Panc1 (cell line): ENCODE measurements around the gene CDCP1.

Experiments used
- POLR2AphosphoS5 ChIP-seq: IDR thresholded peaks from 2 replicates; pipeline ENCODE4 v1.6.1; 2012; ENCODE audit warnings: mild to moderate bottlenecking, low read depth, low read length, moderate library complexity
- SIN3A ChIP-seq: IDR thresholded peaks from 2 replicates; pipeline ENCODE4 v1.6.1; 2012; ENCODE audit warnings: low read depth, mild to moderate bottlenecking, low read length, moderate library complexity, borderline replicate concordance; ENCODE audit not compliant: insufficient read depth
- TF ChIP-seq, protein P1 (sequence below): fragments of 450-650 bp; IDR thresholded peaks from 2 replicates; pipeline ENCODE4 v1.5.1; 2017; ENCODE audit warnings: mild to moderate bottlenecking
- TF ChIP-seq, protein P2 (sequence below), 2 experiments: IDR thresholded peaks; 2 replicates each; pipeline ENCODE4 v1.6.1; 2011 to 2012; ENCODE audit warnings: low read depth in 2 of 2, control low read depth in 1 of 2, low read length in 1 of 2, mild to moderate bottlenecking in 1 of 2, moderate library complexity in 1 of 2; ENCODE audit not compliant: insufficient read depth in 1 of 2

DNA sequence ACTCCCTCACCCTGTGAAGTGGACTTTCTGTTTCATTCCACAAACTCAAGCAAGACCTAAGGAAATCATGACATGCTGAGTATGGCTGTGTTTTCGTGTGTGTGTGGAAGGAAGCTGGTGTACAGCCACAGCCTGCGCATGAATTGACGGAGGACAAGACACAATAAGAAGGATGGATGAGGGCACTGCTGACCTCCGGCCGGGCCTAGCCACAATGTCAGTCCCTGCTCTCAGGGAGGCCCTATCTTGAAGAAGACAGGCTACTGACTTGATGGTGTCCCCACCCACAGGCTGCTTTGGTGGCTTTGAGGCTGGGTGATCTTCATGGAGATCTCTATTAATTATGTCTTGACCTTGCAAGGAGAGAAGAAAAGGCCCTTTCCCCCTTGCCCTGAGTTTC, 39.3 kb upstream of the CDCP1 start:
- TF ChIP-seq, protein P1, sequence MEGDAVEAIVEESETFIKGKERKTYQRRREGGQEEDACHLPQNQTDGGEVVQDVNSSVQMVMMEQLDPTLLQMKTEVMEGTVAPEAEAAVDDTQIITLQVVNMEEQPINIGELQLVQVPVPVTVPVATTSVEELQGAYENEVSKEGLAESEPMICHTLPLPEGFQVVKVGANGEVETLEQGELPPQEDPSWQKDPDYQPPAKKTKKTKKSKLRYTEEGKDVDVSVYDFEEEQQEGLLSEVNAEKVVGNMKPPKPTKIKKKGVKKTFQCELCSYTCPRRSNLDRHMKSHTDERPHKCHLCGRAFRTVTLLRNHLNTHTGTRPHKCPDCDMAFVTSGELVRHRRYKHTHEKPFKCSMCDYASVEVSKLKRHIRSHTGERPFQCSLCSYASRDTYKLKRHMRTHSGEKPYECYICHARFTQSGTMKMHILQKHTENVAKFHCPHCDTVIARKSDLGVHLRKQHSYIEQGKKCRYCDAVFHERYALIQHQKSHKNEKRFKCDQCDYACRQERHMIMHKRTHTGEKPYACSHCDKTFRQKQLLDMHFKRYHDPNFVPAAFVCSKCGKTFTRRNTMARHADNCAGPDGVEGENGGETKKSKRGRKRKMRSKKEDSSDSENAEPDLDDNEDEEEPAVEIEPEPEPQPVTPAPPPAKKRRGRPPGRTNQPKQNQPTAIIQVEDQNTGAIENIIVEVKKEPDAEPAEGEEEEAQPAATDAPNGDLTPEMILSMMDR, result no peak
- no peak for TF ChIP-seq POLR2AphosphoS5
- TF ChIP-seq, protein P2, sequence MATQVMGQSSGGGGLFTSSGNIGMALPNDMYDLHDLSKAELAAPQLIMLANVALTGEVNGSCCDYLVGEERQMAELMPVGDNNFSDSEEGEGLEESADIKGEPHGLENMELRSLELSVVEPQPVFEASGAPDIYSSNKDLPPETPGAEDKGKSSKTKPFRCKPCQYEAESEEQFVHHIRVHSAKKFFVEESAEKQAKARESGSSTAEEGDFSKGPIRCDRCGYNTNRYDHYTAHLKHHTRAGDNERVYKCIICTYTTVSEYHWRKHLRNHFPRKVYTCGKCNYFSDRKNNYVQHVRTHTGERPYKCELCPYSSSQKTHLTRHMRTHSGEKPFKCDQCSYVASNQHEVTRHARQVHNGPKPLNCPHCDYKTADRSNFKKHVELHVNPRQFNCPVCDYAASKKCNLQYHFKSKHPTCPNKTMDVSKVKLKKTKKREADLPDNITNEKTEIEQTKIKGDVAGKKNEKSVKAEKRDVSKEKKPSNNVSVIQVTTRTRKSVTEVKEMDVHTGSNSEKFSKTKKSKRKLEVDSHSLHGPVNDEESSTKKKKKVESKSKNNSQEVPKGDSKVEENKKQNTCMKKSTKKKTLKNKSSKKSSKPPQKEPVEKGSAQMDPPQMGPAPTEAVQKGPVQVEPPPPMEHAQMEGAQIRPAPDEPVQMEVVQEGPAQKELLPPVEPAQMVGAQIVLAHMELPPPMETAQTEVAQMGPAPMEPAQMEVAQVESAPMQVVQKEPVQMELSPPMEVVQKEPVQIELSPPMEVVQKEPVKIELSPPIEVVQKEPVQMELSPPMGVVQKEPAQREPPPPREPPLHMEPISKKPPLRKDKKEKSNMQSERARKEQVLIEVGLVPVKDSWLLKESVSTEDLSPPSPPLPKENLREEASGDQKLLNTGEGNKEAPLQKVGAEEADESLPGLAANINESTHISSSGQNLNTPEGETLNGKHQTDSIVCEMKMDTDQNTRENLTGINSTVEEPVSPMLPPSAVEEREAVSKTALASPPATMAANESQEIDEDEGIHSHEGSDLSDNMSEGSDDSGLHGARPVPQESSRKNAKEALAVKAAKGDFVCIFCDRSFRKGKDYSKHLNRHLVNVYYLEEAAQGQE (IDR thresholded peaks at IDR 0.05; ENCODE audit: insufficient read depth in 1 of 2, low read depth in 2 of 2, low read length in 1 of 2), result no peak
- no peak for TF ChIP-seq SIN3A
